D721Med (cell line): ENCODE data around the gene CCDC7.
"Not testable (repeated sequence)": the region's sequence is repeated elsewhere in the genome, so short reads cannot be mapped to it uniquely, and the experiment has no call there.

Experiments
- DNase-seq: peaks from one replicate; pipeline ENCODE4 v3.0.0; 2011; ENCODE audit warnings: low spot score; ENCODE audit not compliant: insufficient read length
- FAIRE-seq: peaks from 2 replicates; lab custom pipeline; 2011; peaks lifted over from hg19 to GRCh38; lab: Jason Lieb, UNC
- TF ChIP-seq, protein P1 (sequence below): IDR thresholded peaks from 2 replicates; pipeline ENCODE4 v1.5.1; 2012; ENCODE audit warnings: mild to moderate bottlenecking, control low read depth; ENCODE audit not compliant: insufficient read depth; ENCODE audit errors: missing control alignments

The CCDC7 gene

DNA sequence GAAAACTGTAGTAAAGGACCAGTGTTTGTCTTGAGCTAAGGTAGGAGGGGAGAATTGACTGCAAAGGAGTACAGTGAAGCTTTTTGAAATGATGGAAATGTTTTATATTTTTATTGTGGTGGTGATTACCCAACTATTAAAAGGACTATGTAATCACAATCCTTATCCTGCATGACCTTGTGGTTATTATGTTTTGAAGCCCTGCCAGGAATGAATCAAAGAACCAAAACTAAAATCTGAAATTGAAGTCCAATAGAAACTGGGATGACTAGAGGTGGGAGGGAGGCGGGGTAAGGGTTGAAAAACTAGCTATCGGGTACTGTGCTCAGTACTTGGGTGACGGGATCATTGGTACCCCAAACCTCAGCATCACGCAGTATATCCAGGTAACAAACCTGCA, 8.2 kb downstream of the CCDC7 start:
- FAIRE-seq (no peak), DNase-seq (no peak)
- TF ChIP-seq, protein P1, sequence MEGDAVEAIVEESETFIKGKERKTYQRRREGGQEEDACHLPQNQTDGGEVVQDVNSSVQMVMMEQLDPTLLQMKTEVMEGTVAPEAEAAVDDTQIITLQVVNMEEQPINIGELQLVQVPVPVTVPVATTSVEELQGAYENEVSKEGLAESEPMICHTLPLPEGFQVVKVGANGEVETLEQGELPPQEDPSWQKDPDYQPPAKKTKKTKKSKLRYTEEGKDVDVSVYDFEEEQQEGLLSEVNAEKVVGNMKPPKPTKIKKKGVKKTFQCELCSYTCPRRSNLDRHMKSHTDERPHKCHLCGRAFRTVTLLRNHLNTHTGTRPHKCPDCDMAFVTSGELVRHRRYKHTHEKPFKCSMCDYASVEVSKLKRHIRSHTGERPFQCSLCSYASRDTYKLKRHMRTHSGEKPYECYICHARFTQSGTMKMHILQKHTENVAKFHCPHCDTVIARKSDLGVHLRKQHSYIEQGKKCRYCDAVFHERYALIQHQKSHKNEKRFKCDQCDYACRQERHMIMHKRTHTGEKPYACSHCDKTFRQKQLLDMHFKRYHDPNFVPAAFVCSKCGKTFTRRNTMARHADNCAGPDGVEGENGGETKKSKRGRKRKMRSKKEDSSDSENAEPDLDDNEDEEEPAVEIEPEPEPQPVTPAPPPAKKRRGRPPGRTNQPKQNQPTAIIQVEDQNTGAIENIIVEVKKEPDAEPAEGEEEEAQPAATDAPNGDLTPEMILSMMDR = no peak

DNA sequence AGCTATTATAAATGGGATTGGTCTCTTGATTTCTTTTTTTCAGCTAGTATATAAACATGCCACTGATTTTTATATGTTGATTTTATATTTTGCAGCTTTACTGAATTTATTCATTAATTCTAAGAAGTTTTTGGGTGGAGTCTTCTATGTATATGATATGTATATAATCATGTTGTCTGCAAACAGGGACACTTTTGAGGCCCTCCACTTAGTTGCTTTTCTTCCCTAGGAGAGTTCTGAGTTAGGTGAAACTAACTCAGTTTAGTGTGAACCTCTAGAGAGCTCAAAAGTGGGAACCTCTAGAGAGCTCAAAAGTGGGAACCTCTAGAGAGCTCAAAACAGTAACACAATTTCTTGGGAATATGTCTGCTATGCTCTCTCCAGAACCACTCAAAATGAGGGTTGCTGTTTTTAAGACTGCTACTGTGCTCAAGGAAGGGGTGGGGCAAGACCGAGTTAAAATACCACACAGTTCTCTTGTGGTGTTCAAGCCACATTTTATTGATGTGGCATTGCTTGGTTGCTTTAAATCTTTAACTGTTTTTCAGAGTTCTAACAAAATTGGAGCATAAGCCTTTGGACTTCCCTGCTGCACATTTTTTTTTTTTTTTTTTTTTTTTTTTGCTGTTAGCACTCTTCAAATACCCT, 13.2 kb downstream of the CCDC7 start:
- TF ChIP-seq, protein P1 = no peak
- FAIRE-seq = no peak
- DNase-seq = no peak

GRCh38 chr10:32461203-32461602, 15.3 kb downstream of the CCDC7 start:
- no peak for FAIRE-seq
- DNase-seq = no peak
- TF ChIP-seq, protein P1 = no peak

GRCh38 chr10:32471232-32471631, 25.3 kb downstream of the CCDC7 start:
- no peak for FAIRE-seq
- no peak for DNase-seq
- TF ChIP-seq, protein P1 = no peak

DNA sequence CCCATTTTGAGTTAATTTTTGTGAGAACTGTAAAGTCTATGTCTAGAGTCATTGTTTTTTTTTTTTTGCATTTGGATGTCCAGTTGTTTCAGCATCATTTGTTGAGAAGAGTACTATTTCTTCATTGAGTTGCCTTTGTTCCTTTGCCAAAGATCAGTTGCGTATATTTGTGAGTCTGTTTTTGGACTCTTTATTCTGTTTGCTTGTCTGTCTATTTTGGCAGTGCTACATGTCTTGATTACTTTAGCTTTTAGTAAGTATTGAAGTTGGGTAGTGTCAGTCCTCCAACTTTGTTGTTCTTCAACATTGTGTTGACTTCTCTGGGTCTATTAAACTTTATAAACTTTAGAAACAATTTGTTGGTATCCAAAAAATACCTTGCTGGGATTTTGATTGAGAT, 31.6 kb downstream of the CCDC7 start:
- TF ChIP-seq, protein P1 = no peak
- FAIRE-seq (no peak), DNase-seq (no peak)

GRCh38 chr10:32481606-32482005, 35.7 kb downstream of the CCDC7 start:
- no peak for FAIRE-seq

GRCh38 chr10:32483019-32483502, 37.1 kb downstream of the CCDC7 start:
- DNase-seq, FAIRE-seq: not testable (repeated sequence)

More at GRCh38 chr10:32481606-32482005, 35.7 kb downstream of the CCDC7 start:
- DNase-seq = no peak
- TF ChIP-seq, protein P1 = no peak

DNA sequence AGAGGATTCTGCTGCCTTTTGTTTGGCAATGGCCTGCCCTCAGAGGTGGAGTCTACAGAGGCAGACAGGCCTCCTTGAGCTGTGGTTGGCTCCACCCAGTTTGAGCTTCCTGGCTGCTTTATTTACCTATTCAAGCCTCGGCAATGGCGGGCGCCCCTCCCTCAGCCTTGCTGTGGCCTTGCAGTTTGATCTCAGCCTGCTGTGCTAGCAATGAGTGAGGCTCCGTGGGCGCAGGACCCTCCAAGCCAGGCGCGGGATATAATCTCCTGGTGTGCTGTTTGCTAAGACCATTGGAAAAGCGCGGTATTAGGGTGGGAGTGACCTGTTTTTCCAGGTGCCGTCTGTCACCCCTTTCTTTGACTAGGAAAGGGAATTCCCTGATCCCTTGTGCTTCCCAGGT, 42.1 kb downstream of the CCDC7 start:
- not testable (repeated sequence) for DNase-seq, FAIRE-seq
